ENCODE results near the gene JAKMIP2.
A peak's percentile ranks its signal among the peaks of the same experiment; 100 is the strongest.

JAKMIP2 gene

GRCh38 chr5:147796556-147797308 lies 14.2 kb upstream of the JAKMIP2 start:
- H3F3A ChIP-seq (ENCODE audit: low read depth) = no peaks in the 10 kb centered on the region
- no peaks in the 10 kb centered on the region for H3K9me2 ChIP-seq (replicated peaks; ENCODE audit: low read depth, low read length)
- no peak overlapping the region for H3K4me2 ChIP-seq (ENCODE audit: low read depth, low read length, poor library complexity, severe bottlenecking)
- peak overlapping the region; percentile 57; the same call in 1 of the 2 replicates for H2AFZ ChIP-seq (ENCODE audit: low read length)
- peaks cover 4% of the 10 kb centered on the region for H3K4me1 ChIP-seq (ENCODE audit: insufficient read depth, low read length, poor library complexity, severe bottlenecking)
- H3K9ac ChIP-seq (ENCODE audit: low read depth, low read length, poor library complexity, severe bottlenecking) = no peak overlapping the region
- no peaks in the 10 kb centered on the region for H3K79me2 ChIP-seq (ENCODE audit: insufficient read depth, low read length)
- H3K4me3 ChIP-seq (ENCODE audit: low read length, poor library complexity, severe bottlenecking) = no peak overlapping the region
- no peaks in the 10 kb centered on the region for H3K36me3 ChIP-seq (ENCODE audit: insufficient read depth, low read length)
- TF ChIP-seq EZH2phosphoT487 (IDR thresholded peaks at IDR 0.05; ENCODE audit: borderline replicate concordance) (no peak), CTCF (conservative IDR thresholded peaks at IDR 0.05; ENCODE audit: low read length) (no peak)
- H3K9me3 ChIP-seq (ENCODE audit: insufficient read depth, low read depth, low read length) = no peaks in the 10 kb centered on the region
- no peaks in the 10 kb centered on the region for H4K20me1 ChIP-seq (ENCODE audit: insufficient read depth, low read length, poor library complexity, severe bottlenecking)
- H3K27me3 ChIP-seq (ENCODE audit: insufficient read depth, low read length, poor library complexity, severe bottlenecking) = no peaks in the 10 kb centered on the region

- no peaks in the 10 kb centered on the region for H3K4me1 ChIP-seq (ENCODE audit: insufficient read depth, low read length, poor library complexity, severe bottlenecking)
- H3K4me2 ChIP-seq (ENCODE audit: low read depth, low read length, poor library complexity, severe bottlenecking) = no peak overlapping the region
- no peaks in the 10 kb centered on the region for H3K9me3 ChIP-seq (ENCODE audit: insufficient read depth, low read depth, low read length)
- H3K4me3 ChIP-seq (ENCODE audit: low read length, poor library complexity, severe bottlenecking) = no peak overlapping the region
- H3K79me2 ChIP-seq (ENCODE audit: insufficient read depth, low read length) = no peaks in the 10 kb centered on the region
- H4K20me1 ChIP-seq (ENCODE audit: insufficient read depth, low read length, poor library complexity, severe bottlenecking) = no peaks in the 10 kb centered on the region
- no peak overlapping the region for H2AFZ ChIP-seq (ENCODE audit: low read length)
- H3K36me3 ChIP-seq (ENCODE audit: insufficient read depth, low read length) = no peaks in the 10 kb centered on the region
- H3K9me2 ChIP-seq (replicated peaks; ENCODE audit: low read depth, low read length) = no peaks in the 10 kb centered on the region
- no peaks in the 10 kb centered on the region for H3K27me3 ChIP-seq (ENCODE audit: insufficient read depth, low read length, poor library complexity, severe bottlenecking)
- no peak for TF ChIP-seq EZH2phosphoT487 (IDR thresholded peaks at IDR 0.05; ENCODE audit: borderline replicate concordance)
- TF ChIP-seq CTCF (conservative IDR thresholded peaks at IDR 0.05; ENCODE audit: low read length) = no peak
- H3F3A ChIP-seq (ENCODE audit: low read depth) = no peaks in the 10 kb centered on the region
- H3K9ac ChIP-seq (ENCODE audit: low read depth, low read length, poor library complexity, severe bottlenecking) = no peak overlapping the region
Measured at GRCh38 chr5:147791181-147791580, 8.7 kb upstream of the JAKMIP2 start.

GRCh38 chr5:147789820-147790219 lies 7.3 kb upstream of the JAKMIP2 start:
- Histone ChIP-seq H3K79me2 (ENCODE audit: insufficient read depth, low read length) (no peaks in the 10 kb centered on the region), H3K4me2 (ENCODE audit: low read depth, low read length, poor library complexity, severe bottlenecking) (no peak overlapping the region), H3K9ac (ENCODE audit: low read depth, low read length, poor library complexity, severe bottlenecking) (no peak overlapping the region), H2AFZ (ENCODE audit: low read length) (no peak overlapping the region), H3K36me3 (ENCODE audit: insufficient read depth, low read length) (no peaks in the 10 kb centered on the region), H3K9me2 (replicated peaks; ENCODE audit: low read depth, low read length) (no peaks in the 10 kb centered on the region), H3F3A (ENCODE audit: low read depth) (no peaks in the 10 kb centered on the region), H3K27me3 (ENCODE audit: insufficient read depth, low read length, poor library complexity, severe bottlenecking) (no peaks in the 10 kb centered on the region), H3K4me3 (ENCODE audit: low read length, poor library complexity, severe bottlenecking) (no peak overlapping the region), H4K20me1 (ENCODE audit: insufficient read depth, low read length, poor library complexity, severe bottlenecking) (no peaks in the 10 kb centered on the region), H3K4me1 (ENCODE audit: insufficient read depth, low read length, poor library complexity, severe bottlenecking) (no peaks in the 10 kb centered on the region), H3K9me3 (ENCODE audit: insufficient read depth, low read depth, low read length) (no peaks in the 10 kb centered on the region)
- TF ChIP-seq EZH2phosphoT487 (IDR thresholded peaks at IDR 0.05; ENCODE audit: borderline replicate concordance) = no peak
- TF ChIP-seq CTCF (conservative IDR thresholded peaks at IDR 0.05; ENCODE audit: low read length) = no peak
